Keratinocyte (primary cell): ENCODE measurements around the gene ZKSCAN1. TPM values are rescaled to one million over a fixed set of nuclear protein-coding genes. Genes with fewer than 3 reads are reported as not detected.

ENCODE experiments used
- DNase-seq: peaks from one replicate; pipeline ENCODE4 v3.0.0-alpha.2; 2011; ENCODE audit warnings: low read depth, missing footprints, low spot score
- FAIRE-seq: peaks from 2 replicates; lab custom pipeline; 2011; peaks lifted over from hg19 to GRCh38; lab: Jason Lieb, UNC
- H2AFZ ChIP-seq: 2 replicates; pipeline ENCODE4 v1.6.0; 2012; ENCODE audit warnings: low read length, control low read depth, inconsistent platforms; ENCODE audit not compliant: control insufficient read depth
- H3K27ac ChIP-seq: 2 replicates; pipeline ENCODE4 v1.5.1; 2011; ENCODE audit warnings: low read length; ENCODE audit not compliant: control insufficient read depth, insufficient read depth
- H3K27me3 ChIP-seq: 3 replicates; pipeline ENCODE4 v1.6.0; 2011; ENCODE audit warnings: low read length; ENCODE audit not compliant: control insufficient read depth, insufficient read depth; ENCODE audit errors: extremely low read depth
- H3K36me3 ChIP-seq, 2 experiments: 2 replicates in 1 of 2; 3 replicates in 1 of 2; pipeline ENCODE4 v1.5.1; 2011; ENCODE audit warnings: low read length in 2 of 2, mild to moderate bottlenecking in 1 of 2; ENCODE audit not compliant: control insufficient read depth in 2 of 2, insufficient read depth in 2 of 2; ENCODE audit errors: extremely low read depth in 1 of 2
- H3K4me1 ChIP-seq: 3 replicates; pipeline ENCODE4 v1.5.1; 2011; ENCODE audit warnings: low read length; ENCODE audit not compliant: control insufficient read depth, insufficient read depth; ENCODE audit errors: extremely low read depth
- H3K4me2 ChIP-seq: 3 replicates; pipeline ENCODE4 v1.6.0; 2011; ENCODE audit warnings: low read depth, low read length; ENCODE audit not compliant: control insufficient read depth, insufficient read depth; ENCODE audit errors: extremely low read depth
- H3K4me3 ChIP-seq, 3 experiments: fragments of 200-600 bp in 1 of 3; sonication (generic) in 1 of 3; 2 replicates in 2 of 3; 3 replicates in 1 of 3; pipeline ENCODE4 v1.5.1; 2011 to 2016; ENCODE audit warnings: low read length in 3 of 3, mild to moderate bottlenecking in 3 of 3, control low read depth in 2 of 3, inconsistent platforms in 1 of 3, low read depth in 1 of 3, mixed read lengths in 1 of 3, mixed run types in 1 of 3, moderate library complexity in 1 of 3; ENCODE audit not compliant: control insufficient read depth in 2 of 3, insufficient read depth in 2 of 3; ENCODE audit errors: extremely low read depth in 1 of 3
- H3K79me2 ChIP-seq: 2 replicates; pipeline ENCODE4 v1.6.0; 2012; ENCODE audit warnings: low read length; ENCODE audit not compliant: control insufficient read depth, insufficient read depth
- H3K9ac ChIP-seq: 3 replicates; pipeline ENCODE4 v1.6.0; 2011; ENCODE audit warnings: low read length; ENCODE audit not compliant: control insufficient read depth, insufficient read depth; ENCODE audit errors: extremely low read depth
- H3K9me1 ChIP-seq: 3 replicates; pipeline ENCODE4 v1.6.0; 2011; ENCODE audit warnings: low read length; ENCODE audit not compliant: control insufficient read depth, insufficient read depth; ENCODE audit errors: extremely low read depth
- H3K9me3 ChIP-seq: 2 replicates; pipeline ENCODE4 v1.5.1; 2012; ENCODE audit warnings: low read depth, low read length; ENCODE audit not compliant: control insufficient read depth
- H4K20me1 ChIP-seq: 3 replicates; pipeline ENCODE4 v1.6.0; 2011; ENCODE audit warnings: low read length; ENCODE audit not compliant: control insufficient read depth, insufficient read depth; ENCODE audit errors: extremely low read depth
- CTCF ChIP-seq, 3 experiments: IDR thresholded peaks in 1 of 3; conservative IDR thresholded peaks in 1 of 3; optimal IDR thresholded peaks in 1 of 3; 2 replicates in 2 of 3; 3 replicates in 1 of 3; pipeline versions ENCODE3 to v1.5.1; 2011; ENCODE audit warnings: low read length in 3 of 3, mild to moderate bottlenecking in 3 of 3, moderate library complexity in 2 of 3, control low read depth in 1 of 3, inconsistent platforms in 1 of 3; ENCODE audit not compliant: insufficient read depth in 2 of 3; ENCODE audit errors: extremely low read depth in 1 of 3
- EZH2 ChIP-seq: IDR thresholded peaks from one replicate; pipeline ENCODE4 v1.6.1; 2012; ENCODE audit warnings: inconsistent platforms, mild to moderate bottlenecking, low read length, moderate library complexity
- dilution Hi-C: fragments of 300-500 bp; cut with MboI; formaldehyde crosslinking; loops from one replicate; pipeline ENCODE4 v1.7.0; 2020; ENCODE audit warnings: low sequenced_read_pairs; ENCODE audit not compliant: extremely low pct_ligation_motif_present
- polyA plus RNA-seq, 5 experiments: library from polyadenylated mRNA; depleted of rRNA in 3 of 5; stranded (reverse) in 3 of 5; stranded (forward) in 1 of 5; unstranded in 1 of 5; fragments of >200 nt; gene quantifications; 1 replicate in 1 of 5; 2 replicates in 3 of 5; 3 replicates in 1 of 5; pipeline versions ENCODE4 v1.2.1 to v1.2.3, GENCODE V29; 2011 to 2012; ENCODE audit warnings: missing spikeins in 2 of 5, low read depth in 1 of 5, low replicate concordance in 1 of 5

ZKSCAN1 gene
- polyA plus RNA-seq, 1 donor (not counting 4 experiments of a cell fraction or from before 2014, with no cell fraction given) = 24.7 TPM

DNA sequence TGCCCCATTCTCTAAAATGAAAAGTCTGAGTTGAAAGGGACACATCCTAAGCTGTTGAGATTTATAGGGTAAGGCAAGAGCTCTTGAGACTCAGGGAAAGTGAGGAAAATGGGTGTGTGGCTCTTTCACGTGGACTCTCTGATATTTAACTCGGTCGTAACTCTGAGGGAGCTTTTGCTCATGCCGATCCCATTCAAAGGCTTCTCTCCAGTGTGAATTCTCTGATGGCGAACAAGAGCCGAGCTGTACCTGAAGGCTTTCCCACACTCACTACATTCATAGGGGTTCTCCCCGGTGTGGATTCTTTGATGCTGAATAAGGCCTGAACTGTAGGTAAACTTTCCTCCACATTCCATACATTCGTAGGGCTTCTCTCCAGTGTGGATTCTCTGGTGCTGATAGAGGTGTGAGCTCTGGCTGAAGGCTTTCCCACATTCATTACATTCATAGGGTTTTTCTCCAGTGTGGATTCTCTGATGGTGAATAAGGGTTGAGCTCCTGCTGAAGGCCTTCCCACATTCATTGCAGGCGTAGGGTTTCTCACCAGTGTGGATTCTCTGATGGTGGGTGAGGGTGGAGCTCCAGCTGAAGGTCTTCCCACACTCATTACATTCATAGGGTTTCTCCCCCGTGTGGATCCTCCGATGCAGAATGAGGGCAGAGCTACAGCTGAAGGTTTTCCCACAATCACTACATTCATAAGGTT is 55.8 kb downstream of the ZKSCAN1 start:
- FAIRE-seq (no peak), DNase-seq (no peak)
- Histone ChIP-seq H3K79me2 (peaks cover 9% of the 10 kb centered on the region), H2AFZ (no peak overlapping the region), H3K27me3 (no peaks in the 10 kb centered on the region), H3K36me3 (peaks cover 53 to 61% of the 10 kb centered on the region in 2 experiments), H3K4me2 (no peak overlapping the region), H3K9me1 (no peaks in the 10 kb centered on the region), H4K20me1 (no peaks in the 10 kb centered on the region), H3K27ac (no peak overlapping the region), H3K9ac (no peak overlapping the region), H3K4me3 (no peak overlapping the region), H3K9me3 (peaks cover 27% of the 10 kb centered on the region), H3K4me1 (no peaks in the 10 kb centered on the region)
- dilution Hi-C loops = no loop called here
- TF ChIP-seq EZH2 (no peak), CTCF (optimal IDR thresholded peaks at IDR 0.05 in 1 of 3, IDR thresholded peaks at IDR 0.05 in 1 of 3, conservative IDR thresholded peaks at IDR 0.05 in 1 of 3; ENCODE audit: extremely low read depth in 1 of 3, insufficient read depth in 2 of 3, low read length in 3 of 3) (no peak)

GRCh38 chr7:100072462-100072861 is 57.1 kb downstream of the ZKSCAN1 start:
- Histone ChIP-seq H3K4me3 (no peak overlapping the region), H3K9me1 (no peaks in the 10 kb centered on the region), H3K4me1 (no peaks in the 10 kb centered on the region), H2AFZ (no peak overlapping the region), H3K27ac (no peak overlapping the region), H3K79me2 (peaks cover 18% of the 10 kb centered on the region), H3K36me3 (peaks cover 60 to 69% of the 10 kb centered on the region in 2 experiments), H4K20me1 (no peaks in the 10 kb centered on the region), H3K27me3 (no peaks in the 10 kb centered on the region), H3K4me2 (no peak overlapping the region), H3K9me3 (peaks cover 27% of the 10 kb centered on the region), H3K9ac (no peak overlapping the region)
- FAIRE-seq (no peak), DNase-seq (no peak)
- dilution Hi-C loops = no loop called here
- no peak for TF ChIP-seq CTCF (optimal IDR thresholded peaks at IDR 0.05 in 1 of 3, IDR thresholded peaks at IDR 0.05 in 1 of 3, conservative IDR thresholded peaks at IDR 0.05 in 1 of 3; ENCODE audit: extremely low read depth in 1 of 3, insufficient read depth in 2 of 3, low read length in 3 of 3)
- no peak for TF ChIP-seq EZH2
